ENCODE data around the gene ZNF860. TPM values are rescaled to one million over a fixed set of nuclear protein-coding genes. Genes with fewer than 3 reads are reported as not detected.

ZNF860 gene
- total RNA-seq, 2 experiments from 2014 or later = 20.3 to 22.2 TPM

- Histone ChIP-seq H3K79me2 (ENCODE audit: insufficient read depth, low read depth, low read length) (no peaks in the 10 kb centered on the region), H3K4me3 (ENCODE audit: low read depth, low read length, poor library complexity, severe bottlenecking) (no peak overlapping the region), H3K9me2 (ENCODE audit: insufficient read depth, low read length) (no peaks in the 10 kb centered on the region), H3K27ac (ENCODE audit: low read depth, low read length, poor library complexity, severe bottlenecking) (no peak overlapping the region), H3K36me3 (ENCODE audit: insufficient read depth, low read length) (peaks cover 28% of the 10 kb centered on the region), H3K4me2 (ENCODE audit: low read length) (peak overlapping the region; percentile 22), H3K4me1 (ENCODE audit: insufficient read depth, low read length, poor library complexity, severe bottlenecking) (peaks cover 53% of the 10 kb centered on the region), H3K9me3 (ENCODE audit: low read length) (peaks cover 6% of the 10 kb centered on the region; the same call in 1 of the 2 replicates), H4K20me1 (ENCODE audit: insufficient read depth, low read length) (no peaks in the 10 kb centered on the region), H2AFZ (ENCODE audit: low read length) (no peak overlapping the region)
- CTCF ChIA-PET (ENCODE audit: unreplicated experiment) = no interaction called here
- DNase-seq (ENCODE audit: low spot score) = no peak
- TF ChIP-seq EZH2phosphoT487 (IDR thresholded peaks at IDR 0.05; ENCODE audit: borderline replicate concordance, low read depth, low read length) = no peak
- TF ChIP-seq, protein P1, sequence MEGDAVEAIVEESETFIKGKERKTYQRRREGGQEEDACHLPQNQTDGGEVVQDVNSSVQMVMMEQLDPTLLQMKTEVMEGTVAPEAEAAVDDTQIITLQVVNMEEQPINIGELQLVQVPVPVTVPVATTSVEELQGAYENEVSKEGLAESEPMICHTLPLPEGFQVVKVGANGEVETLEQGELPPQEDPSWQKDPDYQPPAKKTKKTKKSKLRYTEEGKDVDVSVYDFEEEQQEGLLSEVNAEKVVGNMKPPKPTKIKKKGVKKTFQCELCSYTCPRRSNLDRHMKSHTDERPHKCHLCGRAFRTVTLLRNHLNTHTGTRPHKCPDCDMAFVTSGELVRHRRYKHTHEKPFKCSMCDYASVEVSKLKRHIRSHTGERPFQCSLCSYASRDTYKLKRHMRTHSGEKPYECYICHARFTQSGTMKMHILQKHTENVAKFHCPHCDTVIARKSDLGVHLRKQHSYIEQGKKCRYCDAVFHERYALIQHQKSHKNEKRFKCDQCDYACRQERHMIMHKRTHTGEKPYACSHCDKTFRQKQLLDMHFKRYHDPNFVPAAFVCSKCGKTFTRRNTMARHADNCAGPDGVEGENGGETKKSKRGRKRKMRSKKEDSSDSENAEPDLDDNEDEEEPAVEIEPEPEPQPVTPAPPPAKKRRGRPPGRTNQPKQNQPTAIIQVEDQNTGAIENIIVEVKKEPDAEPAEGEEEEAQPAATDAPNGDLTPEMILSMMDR (conservative IDR thresholded peaks at IDR 0.05; ENCODE audit: low read length) = no peak
- no TSS peak for BruUV-seq (replicated peaks)
- intact Hi-C loops (cut with micrococcal nuclease; ENCODE audit: unreplicated experiment) = no loop called here
- POLR2A ChIA-PET = interaction anchor here (0.5 to 1.0 kb wide), 2 partner anchors 20 to 142 kb away, joined by 3 read pairs; no protein-coding TSS in a partner anchor
These were observed 21.2 kb downstream of the ZNF860 start for GRCh38 chr3:32002561-32003368.

GRCh38 chr3:32003380-32003779 lies 21.8 kb downstream of the ZNF860 start:
- ChIA-PET POLR2A (no interaction called here), CTCF (ENCODE audit: unreplicated experiment) (no interaction called here)
- no peak overlapping the region for H3K27ac ChIP-seq (ENCODE audit: low read depth, low read length, poor library complexity, severe bottlenecking)
- no peaks in the 10 kb centered on the region for H3K9me2 ChIP-seq (ENCODE audit: insufficient read depth, low read length)
- H3K4me1 ChIP-seq (ENCODE audit: insufficient read depth, low read length, poor library complexity, severe bottlenecking) = peaks cover 53% of the 10 kb centered on the region
- BruUV-seq (replicated peaks) = no TSS peak
- H3K4me3 ChIP-seq (ENCODE audit: low read depth, low read length, poor library complexity, severe bottlenecking) = no peak overlapping the region
- TF ChIP-seq, protein P1 (conservative IDR thresholded peaks at IDR 0.05; ENCODE audit: low read length) = no peak
- no peak for TF ChIP-seq EZH2phosphoT487 (IDR thresholded peaks at IDR 0.05; ENCODE audit: borderline replicate concordance, low read depth, low read length)
- peaks cover 6% of the 10 kb centered on the region; the same call in 1 of the 2 replicates for H3K9me3 ChIP-seq (ENCODE audit: low read length)
- peaks cover 23% of the 10 kb centered on the region for H3K36me3 ChIP-seq (ENCODE audit: insufficient read depth, low read length)
- H3K4me2 ChIP-seq (ENCODE audit: low read length) = peak overlapping the region; percentile 22
- no peaks in the 10 kb centered on the region for H4K20me1 ChIP-seq (ENCODE audit: insufficient read depth, low read length)
- intact Hi-C loops (cut with micrococcal nuclease; ENCODE audit: unreplicated experiment) = no loop called here
- H2AFZ ChIP-seq (ENCODE audit: low read length) = no peak overlapping the region
- no peak for DNase-seq (ENCODE audit: low spot score)
- H3K79me2 ChIP-seq (ENCODE audit: insufficient read depth, low read depth, low read length) = no peaks in the 10 kb centered on the region

All from OCI-LY7 (cell line).